MCF 10A (cell line): Measurements from ENCODE around the gene PPM1N. TPM values are rescaled to one million over a fixed set of nuclear protein-coding genes. Genes with fewer than 3 reads are reported as not detected.

Source experiments
- BruUV-seq: library from RNA; stranded (reverse); fragments of 400-500 nt; replicated peaks from 2 replicates; lab custom pipeline; 2021; lab: Mats Ljungman, UMichigan
- CTCF ChIA-PET: fragments of 300-600 bp; sonication (Branson Sonifier 250); formaldehyde crosslinking; extraction: SDS; loops from one replicate; lab custom pipeline; 2021; ENCODE audit warnings: antibody characterized with exemption, inconsistent platforms; lab: Yijun Ruan, JAX
- POLR2A ChIA-PET: fragments of 300-600, 350-650 bp; sonication (Branson Sonifier 250); formaldehyde crosslinking; extraction: SDS; loops from one replicate; lab custom pipeline; 2020; ENCODE audit warnings: antibody characterized with exemption, inconsistent platforms; lab: Yijun Ruan, JAX
- DNase-seq: peaks from one replicate; pipeline ENCODE4 v3.0.0-alpha.2; 2018; ENCODE audit not compliant: unreplicated experiment
- H3K27ac Mint-ChIP-seq: one replicate; pipeline ENCODE4 v1.8.0; 2022; ENCODE audit warnings: mild to moderate bottlenecking, low read depth, mixed read lengths; ENCODE audit not compliant: unreplicated experiment
- H3K27me3 Mint-ChIP-seq: one replicate; pipeline ENCODE4 v1.8.0; 2022; ENCODE audit warnings: mixed read lengths; ENCODE audit not compliant: insufficient read depth, unreplicated experiment
- H3K36me3 Mint-ChIP-seq: one replicate; pipeline ENCODE4 v1.8.0; 2022; ENCODE audit warnings: mild to moderate bottlenecking, moderate library complexity, mixed read lengths; ENCODE audit not compliant: insufficient read depth, unreplicated experiment
- H3K4me1 Mint-ChIP-seq: one replicate; pipeline ENCODE4 v1.8.0; 2022; ENCODE audit warnings: mixed read lengths; ENCODE audit not compliant: insufficient read depth, unreplicated experiment
- H3K4me3 Mint-ChIP-seq: one replicate; pipeline ENCODE4 v1.8.0; 2022; ENCODE audit warnings: mild to moderate bottlenecking, moderate library complexity, mixed read lengths; ENCODE audit not compliant: unreplicated experiment
- H3K9me3 Mint-ChIP-seq: one replicate; pipeline ENCODE4 v1.8.0; 2022; ENCODE audit warnings: mixed read lengths; ENCODE audit not compliant: unreplicated experiment
- CTCF ChIP-seq: fragments of 200-600 bp; IDR thresholded peaks from one replicate; pipeline ENCODE4 v1.8.0; 2022; ENCODE audit warnings: antibody characterized with exemption, mild to moderate bottlenecking; ENCODE audit not compliant: unreplicated experiment
- intact Hi-C: fragments of 100-400 bp; cut with micrococcal nuclease; formaldehyde crosslinking; loops from 2 replicates; pipeline ENCODE4 v1.14.1; 2022
- total RNA-seq: library from RNA; stranded (reverse); gene quantifications from 2 replicates; pipeline ENCODE4 v1.2.3, GENCODE V29; 2022

PPM1N gene
- total RNA-seq, 1 experiment from 2014 or later, result 0.33 TPM

DNA sequence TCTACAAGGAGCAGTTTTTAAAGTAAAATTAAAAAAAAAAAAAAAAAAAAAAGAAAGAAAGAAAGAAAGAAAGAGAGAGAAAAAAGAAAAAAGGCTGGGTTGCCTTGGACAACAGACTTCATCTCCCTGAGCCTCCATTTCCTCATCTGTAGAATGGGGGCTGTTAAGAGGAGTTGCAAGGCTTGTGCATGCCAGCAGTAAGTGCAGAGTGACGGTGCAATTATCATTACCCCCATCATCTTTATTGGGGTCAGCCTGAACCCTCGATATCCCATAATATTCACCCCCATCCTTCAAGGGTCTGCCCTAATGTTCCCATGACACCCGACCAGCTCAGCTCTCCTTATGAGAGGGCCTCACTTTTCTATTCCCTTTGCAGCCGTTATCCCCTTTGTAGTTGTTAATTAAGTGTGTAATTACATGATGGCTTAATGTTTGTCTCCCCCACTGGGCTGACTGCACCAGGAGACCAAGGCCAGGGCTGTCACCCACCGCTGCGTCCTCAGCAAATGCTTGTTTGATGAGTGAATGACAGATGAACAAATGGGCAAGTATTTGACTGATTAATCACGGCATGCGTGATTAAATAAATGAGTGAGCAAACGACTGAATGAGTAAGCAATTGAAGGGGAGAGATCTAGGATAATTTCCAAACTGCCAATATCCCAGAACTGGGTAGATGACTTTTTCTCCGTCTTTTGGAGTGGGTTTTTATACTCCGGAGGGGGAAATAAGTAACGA lies 20.4 kb upstream of the PPM1N start:
- intact Hi-C loops, result loop anchor here (1.0 to 5.0 kb wide), 7 partner anchors 9 to 226 kb away; partner anchors contain the start of gene MARK4
- no peak for TF ChIP-seq CTCF
- H3K36me3 Mint-ChIP-seq, result peaks cover 45% of the 10 kb centered on the region
- BruUV-seq, result no TSS peak
- peaks cover 14% of the 10 kb centered on the region for H3K4me1 Mint-ChIP-seq
- DNase-seq, result no peak
- H3K9me3 Mint-ChIP-seq, result no peaks in the 10 kb centered on the region
- H3K27ac Mint-ChIP-seq, result peak overlapping the region; percentile 99
- ChIA-PET CTCF (interaction anchor here (0.6 to 13.4 kb wide), 16 partner anchors 9 to 614 kb away, joined by 3 to 386 read pairs (median 4); partner anchors contain the start of genes ERCC1, FOSB and PPP1R13L), POLR2A (interaction anchor here (0.5 to 5.3 kb wide), 21 partner anchors 9 to 523 kb away, joined by 3 to 110 read pairs (median 5); partner anchors contain the start of genes CLPTM1, ERCC1, FOSB and OPA3)
- H3K4me3 Mint-ChIP-seq, result peak overlapping the region; percentile 76
- H3K27me3 Mint-ChIP-seq, result no peaks in the 10 kb centered on the region

DNA sequence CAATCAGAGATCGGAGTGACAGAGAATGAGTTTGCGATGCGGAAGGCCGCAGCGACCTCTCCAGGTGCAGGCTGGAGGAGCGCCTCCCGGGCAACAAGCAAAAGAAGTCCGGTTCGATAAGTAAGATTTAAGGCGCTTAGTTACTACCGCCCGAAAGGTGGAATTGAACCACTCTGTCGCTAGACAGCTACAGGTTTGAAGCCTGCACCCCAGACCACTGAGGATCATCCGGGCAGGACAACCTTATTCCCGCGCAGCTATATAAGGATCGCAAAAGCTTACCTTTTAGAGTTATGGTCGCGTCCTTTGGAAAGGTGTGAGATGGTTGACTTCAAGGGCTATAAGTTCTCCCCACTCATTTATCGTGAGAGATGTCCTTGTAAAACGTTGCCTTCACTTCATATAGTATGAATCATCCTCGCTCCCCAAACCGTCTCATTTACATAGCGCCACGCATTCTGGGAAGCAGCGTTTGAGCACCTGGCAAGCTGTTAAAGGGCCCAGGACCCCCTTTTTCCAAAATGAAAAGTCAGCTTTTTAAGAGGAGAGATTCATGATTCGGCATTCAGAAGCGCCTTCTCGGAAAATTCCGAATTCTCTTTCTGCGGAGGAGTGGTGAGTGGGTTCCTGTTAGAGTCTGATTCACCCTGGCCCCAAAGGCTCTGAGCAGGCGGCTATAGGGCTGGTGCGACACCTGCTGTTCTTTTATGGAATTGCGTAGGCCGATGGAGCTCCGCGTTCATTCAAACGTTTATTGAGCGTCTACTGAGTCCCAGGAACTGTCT lies 19.6 kb upstream of the PPM1N start:
- TSS peak; percentile 100 for BruUV-seq
- Mint-ChIP-seq H3K27ac (peak overlapping the region; percentile 99), H3K4me3 (peak overlapping the region; percentile 76), H3K9me3 (no peaks in the 10 kb centered on the region), H3K27me3 (no peaks in the 10 kb centered on the region), H3K36me3 (peaks cover 39% of the 10 kb centered on the region), H3K4me1 (peaks cover 14% of the 10 kb centered on the region)
- intact Hi-C loops, result loop anchor here (1.0 to 5.0 kb wide), 7 partner anchors 9 to 226 kb away; partner anchors contain the start of gene MARK4
- peak; percentile 95 for DNase-seq
- CTCF ChIA-PET, result interaction anchor here (0.6 to 13.4 kb wide), 29 partner anchors 9 to 614 kb away, joined by 3 to 386 read pairs (median 3); partner anchors contain the start of genes ERCC1, FOSB and PPP1R13L
- POLR2A ChIA-PET, result interaction anchor here (0.5 to 5.3 kb wide), 27 partner anchors 10 to 524 kb away, joined by 3 to 110 read pairs (median 4); partner anchors contain the start of genes CLPTM1, ERCC1, FOSB and OPA3
- peak; percentile 97 for TF ChIP-seq CTCF

DNA sequence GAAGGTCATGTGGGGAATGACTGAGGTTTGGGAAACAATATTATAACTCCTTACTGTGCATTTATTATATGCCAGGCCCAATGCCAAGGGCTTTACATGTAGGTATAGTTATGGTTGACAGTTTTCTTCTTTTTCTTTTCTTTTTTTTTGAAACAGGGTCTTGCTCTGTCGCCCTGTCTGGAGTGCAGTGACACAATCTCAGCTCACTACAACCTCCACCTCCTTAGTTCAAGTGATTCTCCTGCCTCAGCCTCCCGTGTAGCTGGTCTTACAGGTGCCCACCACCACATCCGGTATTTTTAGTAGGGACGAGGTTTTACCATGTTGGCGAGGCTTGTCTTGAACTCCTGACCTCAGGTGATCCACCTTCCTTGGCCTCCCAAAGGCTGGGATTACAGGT lies 15.2 kb upstream of the PPM1N start:
- DNase-seq, result no peak
- TF ChIP-seq CTCF, result no peak
- H3K27ac Mint-ChIP-seq, result no peak overlapping the region
- no TSS peak for BruUV-seq
- ChIA-PET POLR2A (no interaction called here), CTCF (interaction anchor here (1.6 to 13.4 kb wide), 2 partner anchors 13 to 50 kb away, joined by 5 to 386 read pairs; partner anchors contain the start of gene ERCC1)
- H3K27me3 Mint-ChIP-seq, result no peaks in the 10 kb centered on the region
- peaks cover 7% of the 10 kb centered on the region for H3K36me3 Mint-ChIP-seq
- H3K9me3 Mint-ChIP-seq, result no peaks in the 10 kb centered on the region
- intact Hi-C loops, result no loop called here
- H3K4me1 Mint-ChIP-seq, result peaks cover 9% of the 10 kb centered on the region
- no peak overlapping the region for H3K4me3 Mint-ChIP-seq
